BE2C (cell line): ENCODE measurements around the gene ARFGEF2.

Experiments
- DNase-seq: peaks from one replicate; pipeline ENCODE4 v3.0.0-alpha.2; 2020
- H3K27me3 ChIP-seq: fragments of 250-450 bp; sonication (Bioruptor Pico); 2 replicates; pipeline ENCODE4 v1.5.1; 2020; ENCODE audit warnings: mild to moderate bottlenecking
- H3K36me3 ChIP-seq: fragments of 250-450 bp; sonication (Bioruptor Pico); 2 replicates; pipeline ENCODE4 v1.5.1; 2020; ENCODE audit warnings: mild to moderate bottlenecking
- H3K4me1 ChIP-seq: fragments of 250-450 bp; sonication (Bioruptor Pico); 2 replicates; pipeline ENCODE4 v1.5.1; 2020
- H3K4me3 ChIP-seq: 2 replicates; pipeline ENCODE4 v1.5.1; 2011; ENCODE audit warnings: low read depth, low read length
- H3K9me3 ChIP-seq: fragments of 250-450 bp; sonication (Bioruptor Pico); 2 replicates; pipeline ENCODE4 v1.5.1; 2020
- TF ChIP-seq, protein P1 (sequence below): IDR thresholded peaks from 2 replicates; pipeline ENCODE4 v1.5.1; 2012; ENCODE audit warnings: mild to moderate bottlenecking, low read depth, low read length

ARFGEF2 gene

DNA sequence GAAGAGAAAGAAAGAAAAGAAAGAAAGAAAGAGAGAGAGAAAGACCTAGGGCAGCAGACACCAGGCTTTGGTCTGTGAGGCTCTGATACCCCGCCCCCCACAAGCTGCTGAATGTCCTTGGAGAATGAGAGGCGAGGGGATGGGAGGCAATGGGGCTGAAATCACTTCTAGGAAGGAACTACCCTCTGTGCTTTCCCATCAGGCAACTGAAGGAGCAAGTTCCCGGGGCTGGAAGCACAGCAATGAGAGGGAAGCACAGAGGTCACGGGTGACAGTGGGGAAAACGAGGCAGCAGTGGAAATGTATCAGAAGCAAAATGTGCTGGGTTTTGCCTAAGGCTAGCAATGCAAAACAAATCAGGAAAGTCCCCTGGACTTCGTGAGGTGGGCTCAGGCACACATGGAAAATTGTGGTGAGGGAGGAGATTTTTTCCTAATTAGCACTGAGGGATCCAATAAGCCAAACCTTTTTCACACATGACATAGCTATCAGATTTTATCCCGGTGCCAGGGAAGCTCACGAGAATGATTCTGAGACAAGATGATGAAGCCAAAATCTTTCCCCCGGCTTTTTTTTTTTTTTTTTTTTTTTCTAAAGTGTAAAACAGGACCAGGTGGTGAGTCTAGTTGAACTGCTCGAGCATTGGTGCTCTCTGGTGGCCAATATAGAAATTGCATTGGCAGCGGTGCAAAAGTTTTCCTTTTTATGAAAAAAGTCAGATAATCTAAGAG lies 16.8 kb upstream of the ARFGEF2 start:
- TF ChIP-seq, protein P1, sequence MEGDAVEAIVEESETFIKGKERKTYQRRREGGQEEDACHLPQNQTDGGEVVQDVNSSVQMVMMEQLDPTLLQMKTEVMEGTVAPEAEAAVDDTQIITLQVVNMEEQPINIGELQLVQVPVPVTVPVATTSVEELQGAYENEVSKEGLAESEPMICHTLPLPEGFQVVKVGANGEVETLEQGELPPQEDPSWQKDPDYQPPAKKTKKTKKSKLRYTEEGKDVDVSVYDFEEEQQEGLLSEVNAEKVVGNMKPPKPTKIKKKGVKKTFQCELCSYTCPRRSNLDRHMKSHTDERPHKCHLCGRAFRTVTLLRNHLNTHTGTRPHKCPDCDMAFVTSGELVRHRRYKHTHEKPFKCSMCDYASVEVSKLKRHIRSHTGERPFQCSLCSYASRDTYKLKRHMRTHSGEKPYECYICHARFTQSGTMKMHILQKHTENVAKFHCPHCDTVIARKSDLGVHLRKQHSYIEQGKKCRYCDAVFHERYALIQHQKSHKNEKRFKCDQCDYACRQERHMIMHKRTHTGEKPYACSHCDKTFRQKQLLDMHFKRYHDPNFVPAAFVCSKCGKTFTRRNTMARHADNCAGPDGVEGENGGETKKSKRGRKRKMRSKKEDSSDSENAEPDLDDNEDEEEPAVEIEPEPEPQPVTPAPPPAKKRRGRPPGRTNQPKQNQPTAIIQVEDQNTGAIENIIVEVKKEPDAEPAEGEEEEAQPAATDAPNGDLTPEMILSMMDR: peak; percentile 88

DNA sequence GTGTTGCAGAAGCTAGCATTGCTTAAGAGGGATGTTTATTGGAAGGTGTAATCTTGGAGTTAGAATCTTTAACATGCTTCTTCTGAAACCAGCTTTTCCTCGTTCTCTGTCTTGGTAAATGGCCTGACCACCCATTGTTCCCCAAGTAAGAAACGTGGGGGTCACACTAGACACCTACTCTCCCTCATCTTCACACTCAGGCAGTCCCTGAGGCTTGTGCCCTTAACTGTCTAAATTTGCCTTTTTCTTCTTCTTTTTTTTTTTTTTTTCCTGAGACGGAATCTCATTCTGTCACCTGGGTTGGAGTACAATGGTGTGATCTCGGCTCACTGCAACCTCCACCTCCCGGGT lies 16.2 kb upstream of the ARFGEF2 start:
- Histone ChIP-seq H3K27me3 (no peaks in the 10 kb centered on the region), H3K9me3 (no peaks in the 10 kb centered on the region; the same call in 1 of the 2 replicates), H3K36me3 (no peaks in the 10 kb centered on the region), H3K4me1 (peaks cover 3% of the 10 kb centered on the region), H3K4me3 (no peak overlapping the region)
- TF ChIP-seq, protein P1: no peak
- DNase-seq: no peak

More for the DNA sequence above, 16.8 kb upstream of the ARFGEF2 start:
- no peaks in the 10 kb centered on the region for H3K27me3 ChIP-seq
- DNase-seq: peak; percentile 59
- H3K36me3 ChIP-seq: no peaks in the 10 kb centered on the region
- H3K4me3 ChIP-seq: peak overlapping the region; percentile 33
- peaks cover 3% of the 10 kb centered on the region for H3K4me1 ChIP-seq
- H3K9me3 ChIP-seq: no peaks in the 10 kb centered on the region; the same call in 1 of the 2 replicates

DNA sequence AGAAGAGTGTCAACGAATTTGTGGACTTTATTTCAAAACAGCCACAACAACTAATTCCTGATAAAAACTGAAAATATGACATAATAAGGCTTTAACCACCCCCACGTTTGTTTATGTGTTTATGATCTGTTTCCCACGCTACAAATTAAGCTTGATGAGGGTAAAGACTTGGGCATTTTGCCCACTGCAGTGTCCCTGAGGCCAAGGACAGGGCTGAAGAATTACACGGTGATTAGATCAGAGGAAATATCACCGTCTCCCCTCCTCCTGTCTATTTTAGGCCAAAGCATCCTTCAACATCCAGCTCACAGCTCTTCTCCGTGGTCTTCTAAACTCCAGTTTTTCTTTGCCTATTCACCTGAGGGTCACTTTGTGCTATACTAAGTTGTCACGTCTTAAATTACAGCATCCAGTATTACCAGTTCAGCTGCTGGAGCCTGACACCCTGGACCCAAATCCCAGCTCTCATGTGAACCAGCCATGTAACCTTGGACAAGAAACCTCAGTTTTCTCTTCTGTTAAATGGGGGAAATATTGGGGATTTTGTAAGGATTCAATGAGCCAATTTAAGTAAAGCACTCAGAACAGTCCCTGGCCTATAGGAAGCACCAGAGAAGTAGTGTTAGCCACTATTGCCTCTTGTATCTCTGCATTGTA lies 15.2 kb upstream of the ARFGEF2 start:
- Histone ChIP-seq H3K27me3 (no peaks in the 10 kb centered on the region), H3K36me3 (no peaks in the 10 kb centered on the region), H3K4me1 (peaks cover 3% of the 10 kb centered on the region), H3K4me3 (no peak overlapping the region), H3K9me3 (no peaks in the 10 kb centered on the region; the same call in 1 of the 2 replicates)
- no peak for DNase-seq
- TF ChIP-seq, protein P1: no peak

DNA sequence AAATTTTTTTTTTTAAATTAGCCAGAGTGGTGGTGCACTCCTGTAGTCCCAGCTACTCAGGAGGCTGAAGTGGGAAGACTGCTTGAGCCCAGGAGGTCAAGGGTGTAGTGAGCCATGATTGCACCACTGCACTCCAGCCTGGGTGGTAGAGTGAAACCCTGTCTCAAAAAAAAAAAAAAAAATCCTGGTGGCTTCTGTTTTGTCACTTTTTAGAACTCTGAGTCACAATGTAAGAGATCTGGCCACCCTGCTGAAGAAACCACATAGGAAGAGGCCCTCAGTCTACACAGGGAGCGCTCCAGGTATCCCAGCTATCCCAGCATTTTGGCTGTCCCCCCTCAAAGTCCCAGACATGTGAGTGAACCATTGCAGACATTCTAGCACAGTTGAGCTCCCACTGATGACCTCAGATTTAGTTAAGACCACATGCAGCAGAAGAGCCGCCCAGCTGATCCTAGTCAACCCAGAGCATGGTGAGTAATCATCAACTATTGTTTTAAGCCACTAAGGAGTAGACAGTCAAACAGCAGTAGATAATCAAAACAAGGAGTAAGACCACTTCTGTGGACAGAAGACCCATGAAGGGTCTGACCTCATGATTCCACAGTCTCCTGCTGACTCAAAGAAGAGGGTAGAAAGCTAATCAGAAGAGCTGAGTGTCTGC lies 12.7 kb upstream of the ARFGEF2 start:
- H3K4me1 ChIP-seq: peaks cover 3% of the 10 kb centered on the region

DNA sequence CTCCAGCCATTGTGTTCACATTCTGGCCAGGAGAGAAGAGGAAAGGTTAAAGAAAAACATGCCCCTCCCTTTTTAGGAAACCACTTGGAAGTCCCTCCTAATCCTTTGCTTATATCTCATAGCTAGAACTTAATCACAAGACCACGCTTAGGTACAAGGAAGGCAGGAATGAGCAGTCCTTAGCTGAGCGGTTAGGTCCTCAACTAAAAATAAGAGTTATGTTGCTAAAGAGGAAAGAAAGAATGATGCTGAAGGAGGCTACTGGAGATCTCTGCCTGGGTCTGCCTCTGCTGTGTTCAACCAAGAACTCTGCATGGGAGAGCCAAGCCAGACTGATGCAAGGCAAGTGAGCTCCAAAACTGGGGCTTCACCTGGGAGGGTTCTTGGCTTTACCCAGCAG lies 11.6 kb upstream of the ARFGEF2 start:
- TF ChIP-seq, protein P1: no peak
- no peaks in the 10 kb centered on the region; the same call in 1 of the 2 replicates for H3K4me1 ChIP-seq

More for the DNA sequence above, 12.7 kb upstream of the ARFGEF2 start:
- H3K9me3 ChIP-seq: no peaks in the 10 kb centered on the region; the same call in 1 of the 2 replicates
- TF ChIP-seq, protein P1: no peak
- no peak for DNase-seq
- H3K27me3 ChIP-seq: no peaks in the 10 kb centered on the region
- no peaks in the 10 kb centered on the region for H3K36me3 ChIP-seq
- H3K4me3 ChIP-seq: no peak overlapping the region

More for the DNA sequence above, 11.6 kb upstream of the ARFGEF2 start:
- Histone ChIP-seq H3K36me3 (no peaks in the 10 kb centered on the region), H3K27me3 (no peaks in the 10 kb centered on the region), H3K4me3 (no peak overlapping the region), H3K9me3 (no peaks in the 10 kb centered on the region; the same call in 1 of the 2 replicates)
- no peak for DNase-seq
